GM12878 (cell line): ENCODE data around the gene HDDC2. TPM values are rescaled to one million over a fixed set of nuclear protein-coding genes. Genes with fewer than 3 reads are reported as not detected.

Experiments
- ATAC-seq: fragments of 200-7000 bp; cut with Tn5 transposase; 3 replicates; pipeline ENCODE4 v1.9.1; 2020; ENCODE audit warnings: mild to moderate bottlenecking, moderate library complexity
- BruUV-seq: library from RNA; stranded (reverse); fragments of 400-500 nt; replicated peaks from 2 replicates; lab custom pipeline; 2021; lab: Mats Ljungman, UMichigan
- CTCF ChIA-PET: fragments of 300-600 bp; sonication (Branson Sonifier 250); formaldehyde crosslinking; extraction: SDS; loops from one replicate; lab custom pipeline; 2021; ENCODE audit warnings: inconsistent platforms; lab: Yijun Ruan, JAX
- POLR2A ChIA-PET: fragments of 350-600 bp; formaldehyde crosslinking; extraction: SDS; loops from one replicate; lab custom pipeline; 2021; ENCODE audit warnings: inconsistent platforms; lab: Charles Lee
- RAD21 ChIA-PET: fragments of 300-600 bp; sonication (Branson Sonifier 250); formaldehyde crosslinking; loops from one replicate; lab custom pipeline; 2023; ENCODE audit warnings: antibody characterized with exemption; ENCODE audit not compliant: unreplicated experiment; lab: Charles Lee
- SMC1A ChIA-PET: fragments of 300-600 bp; sonication (Branson Sonifier 250); formaldehyde crosslinking; loops from one replicate; lab custom pipeline; 2023; ENCODE audit not compliant: unreplicated experiment, uncharacterized antibody; lab: Charles Lee
- DNase-seq: peaks from one replicate; pipeline ENCODE4 v3.0.0-alpha.2; 2011; ENCODE audit warnings: low read depth, low spot score
- FAIRE-seq: peaks from 3 replicates; lab custom pipeline; 2011; peaks lifted over from hg19 to GRCh38; lab: Jason Lieb, UNC
- H2AFZ ChIP-seq: 2 replicates; pipeline ENCODE4 v1.6.0; 2011; ENCODE audit warnings: low read depth, low read length, control low read depth; ENCODE audit not compliant: control insufficient read depth
- H3K27ac ChIP-seq: 2 replicates; pipeline ENCODE4 v1.5.1; 2011; ENCODE audit warnings: control low read depth; ENCODE audit not compliant: control insufficient read depth, insufficient read depth
- H3K27me3 ChIP-seq, 2 experiments: replicated peaks in 1 of 2; 2 replicates each; pipeline versions ENCODE4 v1.6.0 to v1.6.1; 2011; ENCODE audit warnings: low read length in 1 of 2; ENCODE audit not compliant: control insufficient read depth in 2 of 2, insufficient read depth in 2 of 2
- H3K36me3 ChIP-seq, 2 experiments: 2 replicates each; pipeline ENCODE4 v1.5.1; 2011; ENCODE audit warnings: low read length in 1 of 2; ENCODE audit not compliant: control insufficient read depth in 2 of 2, insufficient read depth in 2 of 2
- H3K4me1 ChIP-seq: 2 replicates; pipeline ENCODE4 v1.6.1; 2011; ENCODE audit warnings: mild to moderate bottlenecking, low read length, moderate library complexity, mixed read lengths; ENCODE audit not compliant: control insufficient read depth, insufficient read depth
- H3K4me2 ChIP-seq: 2 replicates; pipeline ENCODE4 v1.6.0; 2011; ENCODE audit warnings: control low read depth; ENCODE audit not compliant: control insufficient read depth, insufficient read depth
- H3K4me3 ChIP-seq: fragments of 200-600 bp; sonication (generic); 2 replicates; pipeline ENCODE4 v1.5.1; 2016
- H3K79me2 ChIP-seq: 2 replicates; pipeline ENCODE4 v1.6.0; 2011; ENCODE audit warnings: low read length; ENCODE audit not compliant: control insufficient read depth, insufficient read depth
- H3K9ac ChIP-seq: 2 replicates; pipeline ENCODE4 v1.8.0; 2011; ENCODE audit warnings: low read length, control low read depth, mixed read lengths; ENCODE audit not compliant: control insufficient read depth, insufficient read depth
- H3K9me3 ChIP-seq: replicated peaks from 3 replicates; pipeline ENCODE4 v1.5.1; 2011; ENCODE audit warnings: mild to moderate bottlenecking, low read length; ENCODE audit not compliant: control insufficient read depth, insufficient read depth
- H4K20me1 ChIP-seq: 2 replicates; pipeline ENCODE4 v1.6.0; 2011; ENCODE audit not compliant: control insufficient read depth, insufficient read depth
- HCFC1 ChIP-seq: fragments of 150-350 bp; IDR thresholded peaks from 2 replicates; pipeline ENCODE4 v1.6.1; 2014; ENCODE audit warnings: low read length
- JUND ChIP-seq: IDR thresholded peaks from 2 replicates; pipeline ENCODE4 v1.6.1; 2012; ENCODE audit warnings: low read depth, mild to moderate bottlenecking, low read length, improper control_type of control experiment, moderate library complexity
- NRF1 ChIP-seq: conservative IDR thresholded peaks from 2 replicates; pipeline ENCODE4 v1.6.1; 2011; ENCODE audit warnings: mild to moderate bottlenecking, low read depth, low read length, improper control_type of control experiment
- PML ChIP-seq: IDR thresholded peaks from 2 replicates; pipeline ENCODE4 v1.6.1; 2012; ENCODE audit warnings: low read length, inconsistent platforms
- SRF ChIP-seq, 2 experiments: IDR thresholded peaks; 2 replicates each; pipeline ENCODE4 v1.6.1; 2011; ENCODE audit warnings: low read depth in 2 of 2, low read length in 2 of 2, mild to moderate bottlenecking in 1 of 2, moderate library complexity in 1 of 2
- ZZZ3 ChIP-seq: IDR thresholded peaks from 2 replicates; pipeline ENCODE4 v1.6.1; 2011; ENCODE audit warnings: low read depth; ENCODE audit not compliant: control insufficient read depth, insufficient read length
- in situ Hi-C: fragments of 300-500 bp; cut with MboI; formaldehyde crosslinking; loops from 9 replicates; pipeline ENCODE4 v1.14.3; 2018; ENCODE audit warnings: mixed read lengths
- intact Hi-C: fragments of 100-400 bp; cut with micrococcal nuclease; formaldehyde crosslinking; loops from one replicate; pipeline ENCODE4 v1.14.2; 2022; ENCODE audit not compliant: unreplicated experiment
- polyA plus RNA-seq, 11 experiments: library from polyadenylated mRNA; depleted of rRNA in 4 of 11; unstranded in 6 of 11; stranded (reverse) in 5 of 11; fragments of >200 nt; fragmentation: Nextera tagmentation in 4 of 11; fragmentation: Illumina TruSeq in 1 of 11; extraction: Ambion mirVana in 4 of 11; extraction: Trizol in 1 of 11; gene quantifications; 1 replicate in 1 of 11; 2 replicates in 10 of 11; pipeline versions ENCODE4 v1.2.1 to v1.2.3, GENCODE V29; 2011 to 2016; ENCODE audit warnings: inconsistent platforms in 2 of 11, missing spikeins in 2 of 11, low read depth in 1 of 11
- total RNA-seq, 4 experiments: library from RNA; depleted of rRNA in 3 of 4; stranded (reverse); fragments of >200 nt in 3 of 4; fragmentation: Illumina TruSeq in 1 of 4; extraction: Trizol in 1 of 4; gene quantifications; 2 replicates each; pipeline versions ENCODE4 v1.2.1 to v1.2.3, GENCODE V29; 2013 to 2021
- TF ChIP-seq, protein P1 (sequence below): fragments of 450-650 bp; IDR thresholded peaks from 2 replicates; pipeline ENCODE4 v1.6.1; 2017; ENCODE audit warnings: mild to moderate bottlenecking, moderate library complexity

The HDDC2 gene
- total and polyA plus RNA-seq, 10 of the 15 experiments (the other 5 are each of a cell fraction or from before 2014, with no cell fraction given), result 54.5 to 148 (median 92.7) TPM

DNA sequence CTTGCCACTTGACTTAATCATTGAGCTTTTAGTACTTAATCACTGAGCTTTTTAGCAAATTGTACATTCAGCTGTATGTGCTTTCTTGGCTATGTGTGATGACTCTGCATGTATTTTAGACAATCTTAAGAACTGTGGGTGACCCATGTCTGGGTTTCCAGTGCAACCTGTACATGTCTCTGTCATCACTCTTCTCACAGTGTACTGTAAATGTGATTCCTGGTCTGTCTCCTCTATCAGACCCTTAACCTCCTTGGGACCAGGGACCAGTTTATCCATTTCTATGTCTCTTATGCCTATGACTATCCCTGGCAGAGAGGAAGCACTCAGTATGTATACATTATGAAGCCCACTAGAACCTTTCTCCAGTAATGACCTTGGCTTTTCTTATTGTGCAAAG lies 36.6 kb upstream of the HDDC2 start:
- in situ Hi-C loops, result no loop called here
- ChIA-PET RAD21 (no interaction called here), CTCF (interaction anchor here (1.3 kb wide), 1 partner anchor 27 kb away, joined by 7 read pairs; no protein-coding TSS in a partner anchor), SMC1A (no interaction called here), POLR2A (no interaction called here)
- DNase-seq (no peak), ATAC-seq (no peak), FAIRE-seq (no peak)
- Histone ChIP-seq H3K4me2 (no peak overlapping the region), H4K20me1 (no peaks in the 10 kb centered on the region), H3K9me3 (no peaks in the 10 kb centered on the region), H3K79me2 (no peaks in the 10 kb centered on the region), H3K27me3 (no peaks in the 10 kb centered on the region), H3K36me3 (no peaks in the 10 kb centered on the region), H3K27ac (no peak overlapping the region), H3K4me3 (no peak overlapping the region), H3K4me1 (no peaks in the 10 kb centered on the region), H3K9ac (no peak overlapping the region), H2AFZ (no peak overlapping the region)
- intact Hi-C loops, result no loop called here
- no TSS peak for BruUV-seq
- no peak for TF ChIP-seq SRF (IDR thresholded peaks at IDR 0.05; ENCODE audit: low read depth in 2 of 2, low read length in 2 of 2)
- TF ChIP-seq ZZZ3, result no peak
- TF ChIP-seq NRF1, result no peak
- TF ChIP-seq, protein P1, sequence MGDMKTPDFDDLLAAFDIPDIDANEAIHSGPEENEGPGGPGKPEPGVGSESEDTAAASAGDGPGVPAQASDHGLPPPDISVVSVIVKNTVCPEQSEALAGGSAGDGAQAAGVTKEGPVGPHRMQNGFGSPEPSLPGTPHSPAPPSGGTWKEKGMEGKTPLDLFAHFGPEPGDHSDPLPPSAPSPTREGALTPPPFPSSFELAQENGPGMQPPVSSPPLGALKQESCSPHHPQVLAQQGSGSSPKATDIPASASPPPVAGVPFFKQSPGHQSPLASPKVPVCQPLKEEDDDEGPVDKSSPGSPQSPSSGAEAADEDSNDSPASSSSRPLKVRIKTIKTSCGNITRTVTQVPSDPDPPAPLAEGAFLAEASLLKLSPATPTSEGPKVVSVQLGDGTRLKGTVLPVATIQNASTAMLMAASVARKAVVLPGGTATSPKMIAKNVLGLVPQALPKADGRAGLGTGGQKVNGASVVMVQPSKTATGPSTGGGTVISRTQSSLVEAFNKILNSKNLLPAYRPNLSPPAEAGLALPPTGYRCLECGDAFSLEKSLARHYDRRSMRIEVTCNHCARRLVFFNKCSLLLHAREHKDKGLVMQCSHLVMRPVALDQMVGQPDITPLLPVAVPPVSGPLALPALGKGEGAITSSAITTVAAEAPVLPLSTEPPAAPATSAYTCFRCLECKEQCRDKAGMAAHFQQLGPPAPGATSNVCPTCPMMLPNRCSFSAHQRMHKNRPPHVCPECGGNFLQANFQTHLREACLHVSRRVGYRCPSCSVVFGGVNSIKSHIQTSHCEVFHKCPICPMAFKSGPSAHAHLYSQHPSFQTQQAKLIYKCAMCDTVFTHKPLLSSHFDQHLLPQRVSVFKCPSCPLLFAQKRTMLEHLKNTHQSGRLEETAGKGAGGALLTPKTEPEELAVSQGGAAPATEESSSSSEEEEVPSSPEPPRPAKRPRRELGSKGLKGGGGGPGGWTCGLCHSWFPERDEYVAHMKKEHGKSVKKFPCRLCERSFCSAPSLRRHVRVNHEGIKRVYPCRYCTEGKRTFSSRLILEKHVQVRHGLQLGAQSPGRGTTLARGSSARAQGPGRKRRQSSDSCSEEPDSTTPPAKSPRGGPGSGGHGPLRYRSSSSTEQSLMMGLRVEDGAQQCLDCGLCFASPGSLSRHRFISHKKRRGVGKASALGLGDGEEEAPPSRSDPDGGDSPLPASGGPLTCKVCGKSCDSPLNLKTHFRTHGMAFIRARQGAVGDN, result no peak
- no peak for TF ChIP-seq PML
- TF ChIP-seq JUND, result no peak
- no peak for TF ChIP-seq HCFC1
